Esophagus muscularis mucosa (tissue), 4 donors: ENCODE data around the gene PARD6B. TPM values are rescaled to one million over a fixed set of nuclear protein-coding genes. Genes with fewer than 3 reads are reported as not detected.
"Not testable (repeated sequence)": the region's sequence is repeated elsewhere in the genome, so short reads cannot be mapped to it uniquely, and the experiment has no call there.

Experiments
- DNase-seq: peaks from one replicate; pipeline ENCODE4 v3.0.0-alpha.2; 2017; ENCODE audit errors: extremely low spot score
- H3K27ac ChIP-seq, 4 donors: fragments of 200-600 bp; sonication (generic); replicated peaks in 1 of 4; 1 replicate in 3 of 4; 2 replicates in 1 of 4; pipeline ENCODE4 v1.5.1; 2016 to 2019; ENCODE audit warnings: mild to moderate bottlenecking in 1 of 4
- H3K27me3 ChIP-seq, 4 donors: fragments of 200-600 bp; sonication (generic); one replicate each; pipeline versions ENCODE4 v1.5.1 to v1.6.0; 2016 to 2019
- H3K36me3 ChIP-seq, 4 donors: fragments of 200-600 bp; sonication (generic); one replicate each; pipeline ENCODE4 v1.5.1; 2016 to 2019
- H3K4me1 ChIP-seq, 4 donors: fragments of 200-600 bp; sonication (generic); one replicate each; pipeline ENCODE4 v1.5.1; 2016 to 2019
- H3K4me3 ChIP-seq, 4 donors: fragments of 200-600 bp; sonication (generic); 1 replicate in 2 of 4; 2 replicates in 2 of 4; pipeline ENCODE4 v1.5.1; 2016 to 2019; ENCODE audit warnings: mild to moderate bottlenecking in 4 of 4, moderate library complexity in 1 of 4
- H3K9me3 ChIP-seq, 4 donors: fragments of 200-600 bp; sonication (generic); 1 replicate in 3 of 4; 2 replicates in 1 of 4; pipeline ENCODE4 v1.5.1; 2016 to 2019
- CTCF ChIP-seq, 3 experiments: fragments of 200-600 bp in 2 of 3; fragments of 450-650 bp in 1 of 3; sonication (generic) in 2 of 3; IDR thresholded peaks; one replicate each; pipeline ENCODE4 v1.5.1; 2017 to 2019; ENCODE audit warnings: antibody characterized with exemption in 3 of 3, mild to moderate bottlenecking in 2 of 3, moderate library complexity in 1 of 3
- EP300 ChIP-seq: sonication (generic); formaldehyde crosslinking; IDR thresholded peaks from one replicate; pipeline ENCODE4 v1.6.1; 2017; ENCODE audit warnings: antibody characterized with exemption
- POLR2A ChIP-seq: fragments of 450-650 bp; IDR thresholded peaks from one replicate; pipeline ENCODE4 v1.6.1; 2017; ENCODE audit warnings: antibody characterized with exemption, moderate library complexity, mild to moderate bottlenecking, low read depth
- POLR2AphosphoS5 ChIP-seq, 2 donors: sonication (generic); formaldehyde crosslinking; IDR thresholded peaks; one replicate each; pipeline ENCODE4 v1.6.1; 2017; ENCODE audit warnings: antibody characterized with exemption in 2 of 2
- WGBS: methylation state at CpG from one replicate; pipeline ENCODE4 v1.1.5; 2018; 5-methylcytosine and 5-hydroxymethylcytosine counted together
- intact Hi-C: fragments of 100-400 bp; cut with DNase I; formaldehyde crosslinking; loops from one replicate; pipeline ENCODE4 v1.15.1; 2023
- total RNA-seq, 4 donors: library from RNA; depleted of rRNA; stranded (reverse); fragments of >200 nt; gene quantifications; one replicate each; pipeline versions ENCODE4 v1.1.0 to v1.2.1, GENCODE V29; 2016

The PARD6B gene
- total RNA-seq, 4 donors from 2014 or later, result 0.99 to 4.2 (median 2.8) TPM

GRCh38 chr20:50792708-50793574, 61.6 kb downstream of the PARD6B start:
- no peaks in the 10 kb centered on the region for H3K36me3 ChIP-seq
- no peak for DNase-seq
- no peaks in the 10 kb centered on the region for H3K9me3 ChIP-seq
- H3K4me3 ChIP-seq, result no peak overlapping the region
- intact Hi-C loops, result no loop called here
- peaks cover 29 to 44% (median 41%) of the 10 kb centered on the region in 4 donors for H3K4me1 ChIP-seq
- 82% methylated on average over 14 of the region's 14 CpGs for WGBS
- peak overlapping the region in 1 of 4 donors; percentile 1 for H3K27ac ChIP-seq
- no peaks in the 10 kb centered on the region for H3K27me3 ChIP-seq
- TF ChIP-seq POLR2A (no peak), CTCF (IDR thresholded peaks at IDR 0.05) (no peak), EP300 (no peak), POLR2AphosphoS5 (IDR thresholded peaks at IDR 0.05) (no peak)

GRCh38 chr20:50793575-50794016, 62.2 kb downstream of the PARD6B start:
- H3K4me1 ChIP-seq, result peaks cover 29 to 40% (median 38%) of the 10 kb centered on the region in 4 donors
- intact Hi-C loops, result loop anchor here (2.0 kb wide), 1 partner anchor 137 kb away; the partner anchor contains the start of gene ADNP
- not testable (repeated sequence) for H3K27me3 ChIP-seq, H3K36me3 ChIP-seq, H3K27ac ChIP-seq, H3K9me3 ChIP-seq, DNase-seq, H3K4me3 ChIP-seq
- WGBS, result 76% methylated on average over 13 of the region's 13 CpGs
- TF ChIP-seq CTCF (IDR thresholded peaks at IDR 0.05), result peak; percentile 27 to 34 (median 30)

- intact Hi-C loops, result loop anchor here (2.0 kb wide), 1 partner anchor 136 kb away; the partner anchor contains the start of gene ADNP
- Histone ChIP-seq H3K27ac (peak overlapping the region in 3 of 4 donors; percentile 12 to 45 (median 34)), H3K36me3 (no peaks in the 10 kb centered on the region), H3K4me3 (peak overlapping the region; percentile 82 to 95 (median 91)), H3K9me3 (no peaks in the 10 kb centered on the region), H3K27me3 (no peaks in the 10 kb centered on the region), H3K4me1 (peaks cover 29 to 40% (median 38%) of the 10 kb centered on the region in 4 donors)
- TF ChIP-seq POLR2A (no peak), EP300 (no peak), CTCF (IDR thresholded peaks at IDR 0.05) (no peak), POLR2AphosphoS5 (IDR thresholded peaks at IDR 0.05) (no peak)
- WGBS, result 20% methylated on average over 18 of the region's 35 CpGs
- DNase-seq, result no peak
Observed at GRCh38 chr20:50794181-50794845, 62.9 kb downstream of the PARD6B start.

- H3K9me3 ChIP-seq, result no peaks in the 10 kb centered on the region
- H3K4me3 ChIP-seq, result peak within 1 kb of the TSS; percentile 82 to 95 (median 91)
- no peaks in the 10 kb centered on the region for H3K27me3 ChIP-seq
- intact Hi-C loops, result loop anchor here (2.0 to 5.0 kb wide), 2 partner anchors 42 to 136 kb away; partner anchors contain the start of gene ADNP
- DNase-seq, result no peak
- peaks cover 29 to 38% (median 35%) of the 10 kb centered on the region in 4 donors for H3K4me1 ChIP-seq
- peak within 1 kb of the TSS; percentile 75 to 81 (median 78) for H3K27ac ChIP-seq
- 0% methylated on average over 29 of the region's 92 CpGs for WGBS
- TF ChIP-seq POLR2AphosphoS5 (IDR thresholded peaks at IDR 0.05) (peak in 1 of 2 donors; percentile 14), CTCF (IDR thresholded peaks at IDR 0.05) (peak; percentile 88 to 98 (median 98)), POLR2A (no peak), EP300 (no peak)
- no peaks in the 10 kb centered on the region for H3K36me3 ChIP-seq
Observed at GRCh38 chr20:50794846-50795634, 63.7 kb downstream of the PARD6B start, which contains the start of gene BCAS4. Gene BCAS4, plus strand, starts transcription at chr20:50795061. Its CDS starts 23 bp downstream, at chr20:50795084.
